ENCODE results near the gene NDUFS7. TPM values are rescaled to one million over a fixed set of nuclear protein-coding genes. Genes with fewer than 3 reads are reported as not detected.

The NDUFS7 gene
- total RNA-seq, 1 experiment from 2014 or later: 135 TPM

GRCh38 chr19:1343041-1343440 is 40.7 kb upstream of the NDUFS7 start:
- DNase-seq (ENCODE audit: unreplicated experiment): no peak
- H3K9me3 Mint-ChIP-seq (ENCODE audit: unreplicated experiment): no peaks in the 10 kb centered on the region
- no peaks in the 10 kb centered on the region for H3K36me3 Mint-ChIP-seq (ENCODE audit: insufficient read depth, unreplicated experiment)
- ChIA-PET CTCF (interaction anchor here (0.6 to 0.8 kb wide), 2 partner anchors 27 to 369 kb away, joined by 3 to 4 read pairs; no protein-coding TSS in a partner anchor), POLR2A (interaction anchor here (1.6 kb wide), 1 partner anchor 11 kb away, joined by 6 read pairs; a partner anchor contains a TSS)
- no peak overlapping the region for H3K27ac Mint-ChIP-seq (ENCODE audit: low read depth, unreplicated experiment)
- H3K4me1 Mint-ChIP-seq (ENCODE audit: insufficient read depth, unreplicated experiment): no peaks in the 10 kb centered on the region
- no TSS peak for BruUV-seq (replicated peaks)
- intact Hi-C loops (cut with micrococcal nuclease): no loop called here
- TF ChIP-seq CTCF (IDR thresholded peaks at IDR 0.05; ENCODE audit: unreplicated experiment): no peak
- no peak overlapping the region for H3K4me3 Mint-ChIP-seq (ENCODE audit: unreplicated experiment)
- H3K27me3 Mint-ChIP-seq (ENCODE audit: insufficient read depth, unreplicated experiment): peaks cover 9% of the 10 kb centered on the region

- Mint-ChIP-seq H3K36me3 (ENCODE audit: insufficient read depth, unreplicated experiment) (no peaks in the 10 kb centered on the region), H3K27ac (ENCODE audit: low read depth, unreplicated experiment) (no peak overlapping the region), H3K27me3 (ENCODE audit: insufficient read depth, unreplicated experiment) (peaks cover 7% of the 10 kb centered on the region), H3K4me3 (ENCODE audit: unreplicated experiment) (no peak overlapping the region), H3K9me3 (ENCODE audit: unreplicated experiment) (no peaks in the 10 kb centered on the region), H3K4me1 (ENCODE audit: insufficient read depth, unreplicated experiment) (no peaks in the 10 kb centered on the region)
- ChIA-PET CTCF (interaction anchor here (0.6 kb wide), 1 partner anchor 578 kb away, joined by 3 read pairs; no protein-coding TSS in a partner anchor), POLR2A (no interaction called here)
- BruUV-seq (replicated peaks): no TSS peak
- intact Hi-C loops (cut with micrococcal nuclease): no loop called here
- TF ChIP-seq CTCF (IDR thresholded peaks at IDR 0.05; ENCODE audit: unreplicated experiment): no peak
- DNase-seq (ENCODE audit: unreplicated experiment): no peak
Observed at GRCh38 chr19:1349211-1349610, 34.5 kb upstream of the NDUFS7 start.

- no peak overlapping the region for H3K27ac Mint-ChIP-seq (ENCODE audit: low read depth, unreplicated experiment)
- no TSS peak for BruUV-seq (replicated peaks)
- intact Hi-C loops (cut with micrococcal nuclease): no loop called here
- ChIA-PET POLR2A (no interaction called here), CTCF (no interaction called here)
- TF ChIP-seq CTCF (IDR thresholded peaks at IDR 0.05; ENCODE audit: unreplicated experiment): no peak
- DNase-seq (ENCODE audit: unreplicated experiment): no peak
- H3K4me1 Mint-ChIP-seq (ENCODE audit: insufficient read depth, unreplicated experiment): peaks cover 4% of the 10 kb centered on the region
- no peaks in the 10 kb centered on the region for H3K9me3 Mint-ChIP-seq (ENCODE audit: unreplicated experiment)
- no peaks in the 10 kb centered on the region for H3K27me3 Mint-ChIP-seq (ENCODE audit: insufficient read depth, unreplicated experiment)
- H3K36me3 Mint-ChIP-seq (ENCODE audit: insufficient read depth, unreplicated experiment): peaks cover under 1% of the 10 kb centered on the region
- no peak overlapping the region for H3K4me3 Mint-ChIP-seq (ENCODE audit: unreplicated experiment)
Observed at GRCh38 chr19:1350867-1351266, 32.8 kb upstream of the NDUFS7 start.

- Mint-ChIP-seq H3K36me3 (ENCODE audit: insufficient read depth, unreplicated experiment) (peaks cover 6% of the 10 kb centered on the region), H3K27me3 (ENCODE audit: insufficient read depth, unreplicated experiment) (no peaks in the 10 kb centered on the region), H3K27ac (ENCODE audit: low read depth, unreplicated experiment) (no peak overlapping the region), H3K4me3 (ENCODE audit: unreplicated experiment) (no peak overlapping the region), H3K4me1 (ENCODE audit: insufficient read depth, unreplicated experiment) (peaks cover 8% of the 10 kb centered on the region), H3K9me3 (ENCODE audit: unreplicated experiment) (no peaks in the 10 kb centered on the region)
- no peak for TF ChIP-seq CTCF (IDR thresholded peaks at IDR 0.05; ENCODE audit: unreplicated experiment)
- DNase-seq (ENCODE audit: unreplicated experiment): no peak
- no TSS peak for BruUV-seq (replicated peaks)
- ChIA-PET CTCF (no interaction called here), POLR2A (no interaction called here)
- intact Hi-C loops (cut with micrococcal nuclease): no loop called here
Observed at GRCh38 chr19:1351381-1351851, 32.3 kb upstream of the NDUFS7 start.
